ENCODE results near the gene ZNF236. TPM values are rescaled to one million over a fixed set of nuclear protein-coding genes. Genes with fewer than 3 reads are reported as not detected.

Gene ZNF236
- total RNA-seq, 1 donor from 2014 or later = 13.3 TPM

- H3K9me3 ChIP-seq (ENCODE audit: insufficient read depth, low read depth, low read length) = no peaks in the 10 kb centered on the region
- Mint-ChIP-seq H3K4me1 (ENCODE audit: low read depth, unreplicated experiment) (no peaks in the 10 kb centered on the region), H3K36me3 (ENCODE audit: low read depth, unreplicated experiment) (peaks cover 20% of the 10 kb centered on the region), H3K27me3 (ENCODE audit: low read depth, unreplicated experiment) (no peaks in the 10 kb centered on the region), H3K9me3 (ENCODE audit: unreplicated experiment) (no peaks in the 10 kb centered on the region), H3K27ac (ENCODE audit: unreplicated experiment) (no peak overlapping the region), H3K4me3 (ENCODE audit: unreplicated experiment) (no peak overlapping the region)
- no peaks in the 10 kb centered on the region for H3K4me1 ChIP-seq (ENCODE audit: insufficient read depth, low read length)
- H3K79me2 ChIP-seq (ENCODE audit: insufficient read depth, low read length) = no peaks in the 10 kb centered on the region
- H3K4me3 ChIP-seq (ENCODE audit: insufficient read depth, low read depth, low read length) = no peak overlapping the region
- no peak overlapping the region for H3K9ac ChIP-seq (ENCODE audit: low read length)
- peaks cover 17% of the 10 kb centered on the region for H3K36me3 ChIP-seq (ENCODE audit: insufficient read depth, low read length)
- H3K27ac ChIP-seq (ENCODE audit: low read depth, low read length) = no peak overlapping the region
- no peaks in the 10 kb centered on the region for H4K20me1 ChIP-seq (ENCODE audit: insufficient read depth, low read length)
- no peak overlapping the region for H3K4me2 ChIP-seq (ENCODE audit: low read length)
- FAIRE-seq = no peak
- H3K27me3 ChIP-seq (ENCODE audit: insufficient read depth, low read length) = no peaks in the 10 kb centered on the region
- DNase-seq (ENCODE audit: low read depth) = no peak
- H2AFZ ChIP-seq (ENCODE audit: low read depth, low read length) = no peak overlapping the region
- TF ChIP-seq CTCF (IDR thresholded peaks at IDR 0.05; ENCODE audit: insufficient read depth, low read depth, low read length) (no peak), EZH2 (IDR thresholded peaks at IDR 0.05; ENCODE audit: insufficient read depth, low read length) (no peak)
These were observed 83.5 kb downstream of the ZNF236 start for GRCh38 chr18:76905821-76906220.

GRCh38 chr18:76908277-76908676 lies 85.9 kb downstream of the ZNF236 start:
- no peaks in the 10 kb centered on the region for H3K9me3 ChIP-seq (ENCODE audit: insufficient read depth, low read depth, low read length)
- FAIRE-seq (no peak), DNase-seq (ENCODE audit: low read depth) (no peak)
- Mint-ChIP-seq H3K4me3 (ENCODE audit: unreplicated experiment) (no peak overlapping the region), H3K36me3 (ENCODE audit: low read depth, unreplicated experiment) (peaks cover 12% of the 10 kb centered on the region), H3K9me3 (ENCODE audit: unreplicated experiment) (no peaks in the 10 kb centered on the region), H3K27ac (ENCODE audit: unreplicated experiment) (no peak overlapping the region), H3K27me3 (ENCODE audit: low read depth, unreplicated experiment) (no peaks in the 10 kb centered on the region), H3K4me1 (ENCODE audit: low read depth, unreplicated experiment) (no peaks in the 10 kb centered on the region)
- H4K20me1 ChIP-seq (ENCODE audit: insufficient read depth, low read length) = no peaks in the 10 kb centered on the region
- H3K9ac ChIP-seq (ENCODE audit: low read length) = no peak overlapping the region
- H3K36me3 ChIP-seq (ENCODE audit: insufficient read depth, low read length) = peaks cover 24% of the 10 kb centered on the region
- no peaks in the 10 kb centered on the region for H3K79me2 ChIP-seq (ENCODE audit: insufficient read depth, low read length)
- TF ChIP-seq EZH2 (IDR thresholded peaks at IDR 0.05; ENCODE audit: insufficient read depth, low read length) (no peak), CTCF (IDR thresholded peaks at IDR 0.05; ENCODE audit: insufficient read depth, low read depth, low read length) (no peak)
- H3K4me2 ChIP-seq (ENCODE audit: low read length) = no peak overlapping the region
- H3K4me1 ChIP-seq (ENCODE audit: insufficient read depth, low read length) = no peaks in the 10 kb centered on the region
- H3K27me3 ChIP-seq (ENCODE audit: insufficient read depth, low read length) = no peaks in the 10 kb centered on the region
- H3K27ac ChIP-seq (ENCODE audit: low read depth, low read length) = no peak overlapping the region
- no peak overlapping the region for H2AFZ ChIP-seq (ENCODE audit: low read depth, low read length)
- no peak overlapping the region for H3K4me3 ChIP-seq (ENCODE audit: insufficient read depth, low read depth, low read length)

- Histone ChIP-seq H3K27me3 (ENCODE audit: insufficient read depth, low read length) (no peaks in the 10 kb centered on the region), H2AFZ (ENCODE audit: low read depth, low read length) (no peak overlapping the region), H4K20me1 (ENCODE audit: insufficient read depth, low read length) (no peaks in the 10 kb centered on the region), H3K4me2 (ENCODE audit: low read length) (no peak overlapping the region), H3K4me1 (ENCODE audit: insufficient read depth, low read length) (no peaks in the 10 kb centered on the region), H3K4me3 (ENCODE audit: insufficient read depth, low read depth, low read length) (no peak overlapping the region), H3K27ac (ENCODE audit: low read depth, low read length) (no peak overlapping the region), H3K79me2 (ENCODE audit: insufficient read depth, low read length) (no peaks in the 10 kb centered on the region), H3K9ac (ENCODE audit: low read length) (no peak overlapping the region), H3K9me3 (ENCODE audit: insufficient read depth, low read depth, low read length) (no peaks in the 10 kb centered on the region), H3K36me3 (ENCODE audit: insufficient read depth, low read length) (peaks cover 34% of the 10 kb centered on the region)
- no peak for FAIRE-seq
- H3K27ac Mint-ChIP-seq (ENCODE audit: unreplicated experiment) = no peak overlapping the region
- peaks cover 12% of the 10 kb centered on the region for H3K36me3 Mint-ChIP-seq (ENCODE audit: low read depth, unreplicated experiment)
- H3K4me1 Mint-ChIP-seq (ENCODE audit: low read depth, unreplicated experiment) = no peaks in the 10 kb centered on the region
- no peak for DNase-seq (ENCODE audit: low read depth)
- no peak overlapping the region for H3K4me3 Mint-ChIP-seq (ENCODE audit: unreplicated experiment)
- no peak for TF ChIP-seq EZH2 (IDR thresholded peaks at IDR 0.05; ENCODE audit: insufficient read depth, low read length)
- no peak for TF ChIP-seq CTCF (IDR thresholded peaks at IDR 0.05; ENCODE audit: insufficient read depth, low read depth, low read length)
- no peaks in the 10 kb centered on the region for H3K9me3 Mint-ChIP-seq (ENCODE audit: unreplicated experiment)
- no peaks in the 10 kb centered on the region for H3K27me3 Mint-ChIP-seq (ENCODE audit: low read depth, unreplicated experiment)
These were observed 87.1 kb downstream of the ZNF236 start for GRCh38 chr18:76909439-76909838.
